Aorta (tissue), 4 donors: ENCODE results near the gene TMEM236. TPM values are rescaled to one million over a fixed set of nuclear protein-coding genes. Genes with fewer than 3 reads are reported as not detected.

ENCODE experiments used
- microRNA-seq, 2 donors: library from miRNA; unstranded; fragments of <30 nt; microRNA quantifications; one replicate each; pipeline ENCODE4 v1.2.0, GENCODE V29; 2020
- polyA plus RNA-seq, 2 donors: library from polyadenylated mRNA; stranded (reverse); fragments of 200-250 nt; gene quantifications; one replicate each; pipeline ENCODE4 v1.2.3, GENCODE V29; 2013
- total RNA-seq, 2 donors: library from RNA; stranded (reverse); fragmentation: NEBNext Ultra II Directional; extraction: Animal tissue kit (Norgen Biotek cat#: 25700); gene quantifications; one replicate each; pipeline ENCODE4 v1.2.1, GENCODE V29; 2021
- donor health status: healthy with polysubstance abuse.
- donor health status: Bipolar disorder and iron deficiency.
- donor health status: DM: no; HTN: no; CAD: no.
- donor health status: DM: yes; HTN: yes; CAD: no.

Gene TMEM236
- total and polyA plus RNA-seq, 4 donors, result 0.08 to 1.7 (median 1.3) TPM

Small RNA genes lying within 50 kb of the gene (microRNA-seq; reads per million reads assigned to microRNA genes)
- gene MIR511, result 14.3 to 53.7 reads per million in 2 donors

Other genes starting within 250 kb of the TMEM236 start
- gene HACD1, start 134.8 kb upstream of the TMEM236 start, total RNA-seq, result 100 to 1,000 TPM in 1 of 2 donors, 10 to 100 TPM in 1; 52.8 to 103 TPM
- gene HACD1, start 134.8 kb upstream of the TMEM236 start, polyA plus RNA-seq, result 10 to 100 TPM; 38.6 to 39.1 TPM
- 10 to 100 TPM; 21.8 to 28.6 TPM for gene STAM, start 108.0 kb upstream of the TMEM236 start, total RNA-seq
- gene STAM, start 108.0 kb upstream of the TMEM236 start, polyA plus RNA-seq, result 10 to 100 TPM in 1 of 2 donors, 1 to 10 TPM in 1; 8.7 to 10.5 TPM
- gene MRC1, start 57.1 kb downstream of the TMEM236 start, total RNA-seq, result 10 to 100 TPM; 58.3 to 73.9 TPM
- gene MRC1, start 57.1 kb downstream of the TMEM236 start, polyA plus RNA-seq, result 10 to 100 TPM in 1 of 2 donors, 1 to 10 TPM in 1; 4.0 to 29.3 TPM
- gene SLC39A12, start 199.7 kb downstream of the TMEM236 start, total RNA-seq, result under 1 TPM; 0.27 to 0.32 TPM
- not detected for gene SLC39A12, start 199.7 kb downstream of the TMEM236 start, polyA plus RNA-seq